Stimulated activated CD4-positive, alpha-beta T cell treated with anti-CD3 and anti-CD28 coated beads, Interleukin-4, amount 100 ng/mL, for 1 hour (primary cell): ENCODE measurements around the gene SHROOM3.

Experiments
- DNase-seq: peaks from one replicate; pipeline ENCODE4 v3.0.0-alpha.2; 2020

SHROOM3 gene

DNA sequence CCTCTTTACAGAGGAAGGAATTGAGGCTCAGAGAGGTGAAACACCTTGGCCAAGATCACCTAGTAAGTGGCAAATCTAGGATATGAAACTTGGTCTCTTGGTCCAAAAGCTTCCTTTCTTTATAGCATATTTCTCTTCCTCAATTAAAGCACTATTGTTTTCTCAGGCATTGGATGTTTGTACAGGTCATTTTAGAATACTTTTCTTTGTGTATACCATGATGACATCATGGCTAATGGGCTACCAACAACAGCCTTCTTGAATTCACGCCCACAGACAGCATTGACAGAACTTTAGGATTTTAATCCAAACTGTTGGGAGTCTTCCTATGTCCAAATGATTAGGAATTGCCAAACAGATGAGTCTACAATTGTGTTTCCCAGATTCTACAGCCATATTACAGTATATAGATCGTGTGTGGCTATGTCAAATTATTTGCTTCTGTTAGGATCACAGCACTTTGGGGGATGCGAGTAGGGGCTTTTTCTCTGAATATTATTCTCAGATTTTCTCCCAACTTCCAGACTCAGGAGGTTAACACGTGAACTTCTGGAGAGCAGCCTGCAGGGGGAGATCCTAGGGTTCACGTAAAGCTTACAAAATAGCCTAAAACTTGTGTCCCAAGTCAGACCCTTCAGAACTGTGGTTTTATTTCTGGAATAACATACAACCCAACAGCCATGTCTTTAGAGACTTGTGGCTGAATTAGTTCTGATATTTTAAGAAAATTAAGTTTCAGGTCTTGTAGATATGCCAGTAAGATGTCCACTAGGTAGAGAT lies 191.8 kb downstream of the SHROOM3 start:
- no peak for DNase-seq

DNA sequence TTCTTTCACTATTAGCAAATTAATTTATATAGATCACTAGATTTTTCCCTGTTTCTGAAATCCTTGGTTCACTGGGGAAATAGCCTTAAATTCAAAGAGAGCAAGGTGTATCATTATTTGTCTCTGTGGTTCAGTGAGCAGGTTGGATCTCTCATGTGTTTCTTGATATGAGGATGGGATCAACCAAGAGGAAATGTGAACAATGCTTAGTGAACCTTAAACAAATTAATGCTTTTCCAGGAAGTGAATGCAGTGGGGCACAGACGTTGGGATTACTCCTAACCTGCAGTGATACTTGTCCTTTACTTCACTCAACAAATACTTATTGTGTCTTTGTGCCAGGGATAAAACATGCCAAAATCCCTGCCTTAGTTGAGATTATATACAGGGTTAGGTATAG lies 193.2 kb downstream of the SHROOM3 start:
- DNase-seq, result no peak

DNA sequence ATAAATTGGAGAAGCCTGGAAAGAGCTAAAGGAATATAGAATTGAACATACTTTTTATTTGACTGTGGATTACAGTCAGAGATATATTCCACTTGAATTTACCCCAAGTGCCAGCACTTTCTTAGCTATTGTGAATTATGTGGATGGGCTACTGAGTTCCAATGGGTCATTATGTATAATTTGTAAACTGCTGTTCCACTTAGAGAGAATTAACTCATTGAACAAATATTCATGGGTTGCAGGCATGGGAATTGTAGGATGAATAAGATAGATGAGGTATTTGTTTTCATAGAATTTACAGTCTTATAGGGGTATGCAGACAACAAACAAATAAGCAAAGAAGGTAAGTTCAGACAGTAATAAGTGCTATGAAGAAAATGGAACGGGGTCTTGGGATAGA lies 195.7 kb downstream of the SHROOM3 start:
- DNase-seq, result no peak

DNA sequence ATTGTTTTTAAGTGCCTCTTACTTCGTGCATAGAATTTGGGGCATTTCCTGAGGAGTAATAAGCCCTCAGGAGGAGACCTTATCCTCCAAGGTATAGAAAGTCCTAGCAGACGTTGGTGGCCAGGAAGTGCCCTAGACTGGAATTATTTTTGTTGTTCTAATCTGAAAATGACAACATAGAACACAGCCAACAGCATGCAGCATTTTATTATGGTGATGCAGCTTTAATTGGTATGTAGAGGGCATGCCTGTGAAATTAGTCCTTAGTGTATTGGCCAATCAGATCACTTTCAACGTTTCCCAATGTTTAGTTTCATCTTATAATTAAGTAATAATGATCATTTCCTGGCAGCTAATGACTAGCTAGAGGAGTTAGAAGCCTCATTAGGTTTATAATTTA lies 199.2 kb downstream of the SHROOM3 start:
- DNase-seq, result no peak

DNA sequence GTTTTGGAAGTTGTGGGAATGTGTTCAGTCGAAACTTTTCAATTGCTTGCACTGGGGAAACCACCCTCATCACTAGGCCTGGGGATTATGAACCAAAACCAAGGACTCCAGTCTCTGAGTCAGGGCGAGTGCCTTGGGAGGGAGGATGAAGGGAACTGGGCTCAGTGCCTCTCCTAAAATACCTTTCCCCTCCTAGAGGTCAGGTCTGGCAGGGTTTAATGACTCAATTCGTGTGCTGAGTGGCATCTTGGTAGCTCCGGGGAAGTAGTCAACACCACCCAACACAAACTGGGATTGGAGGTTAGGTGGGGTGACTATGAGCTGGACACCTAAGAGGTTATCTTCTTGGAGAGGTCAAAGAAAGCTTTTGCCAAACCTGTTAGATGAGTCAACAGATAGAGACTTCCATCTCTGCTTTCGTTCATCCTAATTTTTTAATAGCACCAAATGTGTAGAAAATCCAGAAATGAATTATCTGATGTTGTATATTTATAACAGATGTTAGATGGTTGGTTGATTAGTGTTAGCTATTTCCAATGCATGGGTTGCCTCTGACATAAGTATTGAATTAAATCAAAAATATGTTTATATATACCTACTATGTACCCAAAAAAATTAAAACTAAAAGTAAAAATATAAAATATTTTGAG lies 202.8 kb downstream of the SHROOM3 start:
- DNase-seq, result no peak

DNA sequence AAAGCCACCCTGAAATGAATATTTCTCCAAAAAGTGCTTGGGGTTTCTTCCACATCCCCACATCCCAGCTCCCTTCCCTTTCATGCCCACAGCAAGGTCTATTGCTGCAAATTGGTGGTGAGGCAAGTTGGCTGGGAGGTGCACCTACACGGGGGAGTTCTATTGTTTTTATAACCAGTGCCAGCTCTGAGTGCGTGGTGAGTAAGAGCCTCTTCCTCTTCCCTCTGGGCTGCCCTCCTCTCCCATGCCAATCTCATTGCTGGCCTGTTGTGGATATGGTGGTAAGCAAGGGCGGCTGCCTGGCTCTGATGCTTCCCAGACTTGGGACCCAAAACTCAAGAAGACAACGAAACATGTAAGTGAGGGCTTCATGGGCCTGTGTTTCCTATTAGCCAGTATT lies 204.3 kb downstream of the SHROOM3 start:
- DNase-seq, result no peak

DNA sequence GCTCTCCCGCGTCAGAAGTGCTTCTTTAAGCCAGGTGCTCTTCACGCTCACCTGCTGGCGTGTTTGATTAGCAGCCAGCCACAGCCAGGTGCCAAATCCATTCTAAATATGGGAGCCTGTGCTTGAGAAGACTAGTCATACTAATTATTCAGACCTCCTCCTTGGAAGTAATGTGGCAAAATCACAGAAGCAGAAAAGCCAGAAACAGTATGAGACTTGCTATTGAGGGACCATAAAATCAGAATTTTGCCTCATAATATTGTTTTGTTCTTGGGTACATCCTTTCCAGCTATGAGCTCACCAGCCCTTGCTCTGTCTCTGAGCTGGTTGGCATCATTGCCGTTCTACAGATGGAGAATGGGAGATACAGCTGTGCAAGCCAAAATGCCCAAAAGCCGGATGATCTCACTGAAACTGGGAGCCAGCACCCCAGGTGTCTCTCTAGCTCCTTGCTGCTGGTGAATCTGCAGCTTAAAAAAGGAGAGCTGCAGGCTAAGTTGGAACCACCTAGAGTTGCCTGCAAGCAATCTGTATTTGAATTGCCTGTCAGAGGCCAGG lies 205.4 kb downstream of the SHROOM3 start:
- no peak for DNase-seq

DNA sequence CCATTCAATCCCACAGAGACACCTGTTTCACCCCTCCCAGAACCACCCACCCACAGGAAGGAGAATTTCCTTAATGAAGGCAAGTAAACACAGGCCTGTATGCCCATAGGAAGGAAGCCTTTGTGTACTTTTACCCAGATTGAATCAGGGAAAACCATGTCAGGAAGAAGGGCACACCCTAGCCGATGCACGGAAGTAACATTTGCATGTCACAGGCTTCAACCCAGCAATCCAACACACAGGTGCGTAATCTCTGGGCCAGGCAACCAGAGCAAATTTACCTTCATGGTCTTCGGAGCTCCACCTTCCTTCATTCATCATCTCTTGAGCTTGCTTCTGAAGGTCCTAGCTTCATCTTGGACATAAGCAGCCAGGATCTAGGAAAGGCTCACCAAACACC lies 206.3 kb downstream of the SHROOM3 start:
- no peak for DNase-seq

DNA sequence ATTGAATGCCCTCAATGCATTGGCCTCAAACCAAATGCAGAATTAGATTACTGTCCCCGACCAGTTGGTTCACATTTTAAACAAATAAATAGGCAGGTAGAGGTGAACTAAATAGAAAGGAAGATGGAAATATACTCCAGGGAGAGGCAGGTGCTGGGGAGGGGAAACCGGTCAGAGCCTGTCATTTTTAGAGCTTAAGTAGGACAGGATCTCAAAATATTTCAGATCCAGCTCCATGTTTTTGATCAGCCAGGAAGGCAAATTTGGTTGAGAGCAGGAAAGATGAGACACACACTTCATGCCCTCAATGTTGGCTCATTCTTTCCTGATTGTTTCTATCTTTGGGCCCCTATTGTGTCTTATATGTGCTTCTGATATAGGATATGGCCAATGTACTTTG lies 206.7 kb downstream of the SHROOM3 start:
- no peak for DNase-seq

DNA sequence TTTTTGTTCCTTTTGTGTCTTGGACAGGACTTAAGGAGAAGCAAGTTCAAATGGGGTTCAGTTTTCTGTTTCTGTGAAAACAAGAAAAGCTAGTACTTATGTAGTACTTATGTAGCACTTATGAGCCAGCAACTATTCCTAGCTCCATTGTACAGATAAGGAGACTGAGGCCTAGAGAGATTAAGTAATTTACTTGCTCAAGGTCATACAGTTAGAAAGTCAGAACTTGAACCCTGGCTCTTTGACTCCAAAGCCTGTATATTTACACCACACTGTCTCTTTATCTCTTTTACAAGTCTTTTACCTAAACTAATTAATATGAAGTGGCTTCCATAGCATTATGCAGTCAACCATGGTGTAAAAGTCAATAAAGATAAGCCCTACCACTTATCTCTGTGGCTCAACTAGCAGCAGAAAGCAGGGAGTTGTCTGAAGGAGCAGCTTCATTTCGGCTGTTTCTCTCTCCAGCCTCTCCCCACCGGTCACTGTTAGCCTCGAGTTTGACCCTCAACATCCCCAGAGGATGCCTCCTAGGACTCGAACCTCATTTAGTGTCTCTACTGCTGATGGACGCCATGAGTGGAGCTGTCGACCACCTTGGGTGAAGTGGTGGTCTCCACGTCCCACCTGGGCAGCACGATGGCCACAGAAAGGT lies 209.9 kb downstream of the SHROOM3 start:
- no peak for DNase-seq

DNA sequence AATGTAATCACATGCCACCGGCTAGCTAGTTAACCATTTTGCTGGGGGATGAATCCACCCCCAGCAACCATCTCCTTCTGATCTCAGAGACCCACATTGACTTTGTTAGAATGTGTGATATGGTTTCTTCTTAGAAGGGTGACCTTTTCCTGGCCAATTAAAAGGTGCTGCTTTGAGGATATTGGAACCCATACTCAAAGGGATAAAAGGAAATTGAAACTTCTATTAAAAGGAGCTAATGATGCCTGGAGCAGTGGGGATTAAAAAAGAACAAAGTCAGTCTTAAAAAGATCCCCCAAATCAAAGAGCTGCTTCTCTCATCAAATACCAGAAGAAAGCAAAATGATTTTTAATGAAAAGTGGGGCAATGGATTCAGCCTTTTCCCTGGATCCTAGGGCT lies 214.1 kb downstream of the SHROOM3 start:
- DNase-seq, result no peak

DNA sequence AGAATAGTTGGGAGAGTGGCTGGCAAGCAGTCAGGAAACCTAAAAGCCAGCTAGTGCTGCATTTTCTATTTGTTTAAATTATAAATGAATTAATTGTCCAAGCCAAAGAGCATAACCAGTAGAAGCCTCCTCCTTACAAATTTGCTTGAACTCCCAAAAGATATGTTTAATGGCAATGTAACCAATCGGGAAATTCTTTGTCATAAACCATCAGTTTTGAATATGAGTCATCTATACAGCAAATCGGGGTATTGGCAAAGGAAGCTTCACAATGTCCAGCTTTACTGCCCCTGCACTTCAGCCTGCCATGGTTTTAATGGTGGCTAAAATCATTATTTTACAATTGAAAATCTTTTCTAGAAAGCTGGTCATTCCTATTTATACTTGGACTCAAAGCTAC lies 216.6 kb downstream of the SHROOM3 start:
- no peak for DNase-seq

DNA sequence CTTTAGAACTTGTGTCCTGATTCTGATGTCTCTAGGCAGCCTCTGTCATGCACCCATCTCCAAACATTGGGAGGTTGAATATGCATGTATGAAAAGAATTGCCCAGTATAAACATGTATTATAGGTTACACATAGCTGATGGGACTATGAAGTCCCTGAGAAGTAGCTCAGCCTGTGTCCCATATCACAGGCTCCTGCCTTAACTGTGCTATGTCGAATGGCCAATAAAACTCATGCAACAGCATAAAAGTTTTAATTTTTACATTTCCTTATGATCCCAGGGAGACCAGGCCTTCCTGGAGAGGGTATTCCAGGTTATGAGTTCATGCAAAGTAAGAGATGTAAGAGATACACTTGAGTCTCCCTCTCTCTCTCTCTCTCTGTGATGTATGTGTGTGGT lies 217.4 kb downstream of the SHROOM3 start:
- no peak for DNase-seq

DNA sequence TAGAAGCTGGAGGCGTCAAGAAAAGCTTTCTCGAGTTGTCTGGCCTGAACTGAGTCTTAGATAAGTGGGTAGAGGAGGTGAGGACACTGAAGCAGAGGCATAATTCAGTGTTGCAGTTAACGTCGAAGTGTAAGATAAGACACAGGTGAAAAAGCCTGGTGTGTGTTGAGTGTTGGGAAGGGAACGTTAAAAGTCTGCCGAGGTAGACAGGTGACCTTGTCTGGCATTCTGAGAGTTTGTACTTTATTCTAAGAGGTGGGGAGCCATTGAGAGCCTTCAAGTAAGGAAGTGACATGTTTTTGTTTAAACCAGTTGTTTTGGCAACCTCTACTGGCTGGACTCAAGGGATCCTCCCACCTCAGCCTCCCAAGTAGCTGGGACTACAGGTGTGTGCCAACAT lies 219.1 kb downstream of the SHROOM3 start:
- DNase-seq, result no peak

DNA sequence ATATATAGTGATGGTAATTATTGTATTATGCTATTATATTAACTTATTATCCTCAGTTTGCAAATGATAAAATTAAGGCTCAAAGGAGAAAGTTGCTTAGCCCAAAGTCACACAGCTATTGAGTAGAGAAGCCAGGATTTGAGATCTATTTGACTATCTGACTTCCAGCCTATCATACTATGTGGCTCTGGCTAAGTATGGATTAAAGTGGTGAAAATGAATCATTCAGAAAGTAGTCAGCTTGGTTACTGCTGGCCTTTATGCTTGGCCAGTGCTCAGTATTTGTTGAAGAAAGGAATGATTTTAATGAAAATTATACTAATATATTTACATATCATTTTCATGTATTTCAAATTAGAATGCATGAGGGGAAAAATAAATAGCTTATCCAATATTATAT lies 219.8 kb downstream of the SHROOM3 start:
- DNase-seq, result no peak

DNA sequence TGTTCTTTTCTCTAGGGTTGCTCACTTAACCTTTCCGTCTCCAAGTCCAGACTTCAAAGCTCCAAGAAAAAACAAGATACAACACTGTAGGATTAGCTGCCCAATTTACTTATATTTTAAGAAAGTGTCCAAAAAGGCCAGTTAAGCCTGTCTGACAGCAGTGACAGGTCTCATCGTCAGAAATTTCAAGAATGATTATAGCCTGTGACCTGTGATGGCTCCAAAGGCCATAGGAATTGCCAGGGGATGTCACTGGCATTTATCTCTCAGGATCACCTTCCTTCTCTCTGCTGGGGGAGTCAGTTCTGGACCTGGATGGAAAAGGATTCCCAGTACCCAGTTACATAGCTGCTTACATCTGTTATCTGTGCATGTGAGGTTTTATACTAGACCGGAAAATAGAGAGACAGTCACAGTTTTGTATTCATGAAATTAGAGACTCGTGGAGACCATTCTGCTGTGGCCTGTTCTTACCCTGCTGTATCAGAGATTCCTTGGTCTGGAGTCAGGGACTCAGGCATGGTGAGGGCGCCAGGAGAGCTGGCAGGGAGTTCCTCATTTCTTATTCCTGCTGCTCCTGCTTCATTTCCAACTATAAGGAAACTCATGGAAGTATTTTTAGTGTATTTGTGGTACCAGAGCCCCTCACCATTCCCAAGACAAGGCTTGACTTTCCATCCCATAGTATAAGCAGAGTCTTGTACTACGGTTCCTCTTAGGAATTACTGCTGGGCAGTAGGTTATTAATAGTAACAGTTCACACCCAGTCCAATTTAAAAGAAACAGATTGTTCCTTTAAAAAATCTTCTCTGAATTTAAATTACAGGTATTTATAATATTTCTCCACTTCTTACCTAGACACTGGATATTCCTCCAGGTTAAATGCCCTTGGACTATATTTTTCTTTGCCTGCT lies 220.8 kb downstream of the SHROOM3 start:
- no peak for DNase-seq

DNA sequence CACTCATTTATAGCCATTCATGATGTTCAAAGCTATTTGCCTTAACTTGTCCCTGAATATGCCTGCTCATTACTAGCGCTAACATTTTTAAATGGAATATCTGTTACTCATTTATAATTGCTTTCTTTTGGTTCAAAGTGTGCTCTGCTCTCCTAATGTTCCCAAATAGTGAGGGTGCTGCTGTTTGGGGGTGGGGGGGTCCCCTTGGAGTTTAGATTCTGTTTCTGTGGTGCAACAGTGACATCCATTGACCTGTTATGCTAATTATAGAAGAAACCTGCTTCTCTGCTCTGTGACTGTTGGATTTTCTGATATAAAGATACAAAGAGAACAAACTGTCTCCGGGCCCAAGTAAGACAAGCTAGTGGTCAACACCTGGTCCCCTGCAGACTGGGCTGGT lies 222.4 kb downstream of the SHROOM3 start:
- DNase-seq, result no peak

DNA sequence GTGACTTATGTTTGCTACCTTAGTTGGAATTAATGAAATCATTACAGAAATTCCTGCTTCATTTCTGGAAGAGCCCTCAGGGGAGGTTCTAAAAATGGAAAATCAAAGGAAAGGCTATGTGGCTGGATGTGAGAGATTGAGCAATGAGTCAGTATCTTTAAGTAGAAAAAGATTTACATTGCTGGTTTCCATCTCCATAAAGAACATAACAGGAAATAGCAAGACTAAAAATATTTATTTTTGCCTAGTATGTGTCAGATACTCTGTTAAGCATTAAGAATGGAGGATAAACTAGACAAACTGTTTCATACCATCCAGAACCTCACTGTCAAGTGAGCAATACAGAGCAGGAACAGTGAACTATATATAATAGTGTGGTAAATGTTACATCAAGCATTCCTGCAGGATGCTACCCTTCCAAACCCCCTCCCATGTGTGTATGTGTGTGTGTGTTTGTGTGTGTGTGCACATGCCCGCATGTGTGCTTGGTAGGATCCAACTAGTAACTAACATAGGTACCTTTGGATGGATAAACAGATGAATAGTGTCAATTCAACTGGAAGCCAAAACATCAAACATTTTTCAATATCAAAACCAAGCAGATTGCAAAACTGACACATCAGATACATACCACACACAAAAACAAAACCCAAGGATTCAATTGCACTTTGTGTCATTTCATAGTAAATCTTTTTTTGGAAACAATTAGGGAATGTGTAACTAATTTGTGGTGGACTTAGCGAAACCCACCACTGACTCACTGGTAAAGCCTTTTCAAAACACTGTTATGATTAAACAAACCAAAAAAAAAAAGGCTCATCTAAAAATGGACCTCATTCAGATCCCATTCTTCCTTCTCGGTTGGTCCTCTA lies 223.4 kb downstream of the SHROOM3 start:
- DNase-seq, result no peak

DNA sequence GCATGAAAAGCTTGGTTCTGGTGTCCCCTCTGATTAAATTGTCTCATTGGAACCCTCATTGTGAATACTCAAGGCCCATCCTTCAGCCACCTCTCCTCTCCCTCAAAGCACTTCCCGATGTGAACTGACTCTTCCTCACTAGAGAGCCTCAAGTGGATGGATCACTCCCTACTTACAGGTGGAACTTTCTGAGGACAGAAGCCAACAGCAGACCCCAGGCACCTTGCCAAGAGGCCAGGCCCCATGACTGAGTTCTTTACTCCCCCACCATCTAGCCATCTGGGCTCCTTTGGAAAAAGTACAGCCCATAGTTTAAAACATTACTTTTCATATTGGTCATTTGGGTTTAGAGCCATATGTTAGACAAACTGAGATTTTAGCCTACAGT lies 224.1 kb downstream of the SHROOM3 start:
- no peak for DNase-seq

DNA sequence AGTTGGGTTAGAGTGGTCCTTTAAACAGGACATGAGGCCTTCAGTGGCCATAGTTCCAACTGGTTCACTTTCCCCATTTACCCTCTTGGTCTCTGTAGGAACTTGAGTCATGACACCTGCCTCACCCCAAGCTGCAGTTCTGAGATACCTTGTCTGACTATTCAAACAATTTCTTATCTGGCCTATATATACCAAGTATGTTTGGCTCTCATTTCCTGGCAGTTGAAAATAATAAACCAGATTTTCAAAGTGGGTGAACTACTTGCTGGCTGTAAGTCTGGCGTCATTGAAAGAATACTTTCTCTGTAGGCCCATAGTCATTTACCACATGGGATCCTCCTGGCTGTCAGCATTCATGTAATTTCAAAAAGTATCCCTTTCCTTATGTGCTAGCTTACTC lies 228.8 kb downstream of the SHROOM3 start:
- no peak for DNase-seq

DNA sequence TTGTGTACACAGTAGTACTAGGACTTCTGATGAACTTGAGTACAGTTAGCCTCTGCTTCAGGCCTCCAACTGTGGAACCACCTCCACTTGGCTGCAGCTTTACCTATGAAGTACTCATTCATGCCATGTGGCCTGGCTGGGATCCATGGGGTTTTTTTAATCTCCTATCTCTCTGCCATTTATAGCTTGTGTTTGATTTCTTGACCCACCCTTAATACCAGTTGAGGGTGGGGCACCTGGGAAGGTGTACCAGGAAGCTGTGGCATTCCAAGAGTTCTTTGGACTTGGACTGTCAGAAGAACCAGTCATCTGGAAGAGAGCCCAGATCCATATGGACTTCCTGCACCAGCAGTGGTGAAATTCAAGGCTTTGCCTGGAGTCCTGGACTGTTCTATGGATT lies 230.1 kb downstream of the SHROOM3 start:
- no peak for DNase-seq

DNA sequence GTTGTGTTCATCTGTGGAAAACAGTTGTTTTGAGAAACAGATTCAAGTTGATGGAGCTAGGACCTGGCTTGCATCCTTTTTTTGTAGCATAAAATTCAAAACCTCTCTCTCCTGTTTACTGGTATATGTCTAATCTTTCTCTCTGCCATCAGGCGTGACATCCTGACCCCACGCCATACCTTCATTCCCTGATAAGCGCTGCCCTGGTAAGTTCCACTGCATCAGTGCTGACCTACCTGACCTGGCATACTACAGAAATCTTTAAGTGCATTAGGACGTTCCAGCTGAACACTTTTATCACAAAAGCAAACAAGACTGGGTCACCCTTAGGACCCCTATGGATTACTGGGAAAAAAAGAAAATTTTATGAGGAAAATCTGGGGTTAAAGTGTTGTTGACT lies 230.7 kb downstream of the SHROOM3 start:
- no peak for DNase-seq
